ENCODE data around the gene C2orf49.

DNA sequence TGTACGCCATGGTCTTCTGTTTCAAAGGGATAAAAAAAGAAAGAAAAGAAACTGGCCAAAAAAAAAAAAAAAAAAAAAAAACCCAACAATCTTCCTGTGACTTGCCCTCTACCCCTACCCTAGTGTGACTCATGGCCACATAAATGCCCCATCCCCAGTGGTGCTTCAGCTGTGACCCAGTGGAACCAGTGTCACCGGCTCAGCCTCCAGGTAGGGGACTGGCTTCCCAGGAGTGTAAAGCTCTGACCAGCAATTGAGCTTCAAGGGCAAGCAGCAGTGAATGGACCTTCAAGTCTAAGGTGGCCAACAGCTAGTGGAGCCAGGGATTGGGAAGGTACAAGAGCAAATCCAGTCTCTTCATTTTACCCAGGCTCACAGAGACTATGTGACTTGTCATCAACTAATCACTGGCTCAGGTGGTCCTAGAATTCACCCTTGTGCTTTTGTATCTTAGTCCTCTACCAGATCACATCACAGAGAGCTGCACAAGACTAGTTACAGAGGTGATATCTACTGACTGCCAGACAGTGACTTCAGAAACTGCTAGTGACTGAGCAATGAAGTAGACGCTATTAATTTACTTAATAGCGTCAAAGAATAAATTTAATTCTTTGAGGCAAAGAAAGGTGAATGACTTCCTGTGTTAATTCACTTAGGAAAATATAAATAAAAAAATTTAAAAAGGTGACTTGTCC is 6.5 kb upstream of the C2orf49 start:
- TF ChIP-seq CTCF (IDR thresholded peaks at IDR 0.05; ENCODE audit: insufficient read depth, low read depth, low read length) (no peak), EZH2 (IDR thresholded peaks at IDR 0.05; ENCODE audit: insufficient read depth, low read length) (no peak)
